Right atrium auricular region (tissue), 2 donors: ENCODE data around the gene NKX6-1. TPM values are rescaled to one million over a fixed set of nuclear protein-coding genes. Genes with fewer than 3 reads are reported as not detected.

ENCODE experiments used
- DNase-seq: peaks from one replicate; pipeline ENCODE4 v3.0.0-alpha.2; 2019; ENCODE audit warnings: low spot score
- H3K27ac ChIP-seq, 2 donors: fragments of 200-600 bp; sonication (generic); 1 replicate in 1 of 2; 2 replicates in 1 of 2; pipeline ENCODE4 v1.5.1; 2016 to 2019
- H3K27me3 ChIP-seq, 2 donors: fragments of 200-600 bp; sonication (generic); one replicate each; pipeline versions ENCODE4 v1.5.1 to v1.6.0; 2017 to 2019
- H3K36me3 ChIP-seq: fragments of 200-600 bp; sonication (generic); one replicate; pipeline ENCODE4 v1.5.1; 2016
- H3K4me1 ChIP-seq, 2 donors: fragments of 200-600 bp; sonication (generic); one replicate each; pipeline versions ENCODE4 v1.5.1 to v1.6.0; 2017 to 2019
- H3K4me3 ChIP-seq, 2 donors: fragments of 200-600 bp; sonication (generic); 1 replicate in 1 of 2; 2 replicates in 1 of 2; pipeline ENCODE4 v1.5.1; 2017 to 2019; ENCODE audit warnings: mild to moderate bottlenecking in 1 of 2, moderate library complexity in 1 of 2
- H3K9me3 ChIP-seq, 2 donors: fragments of 200-600 bp; sonication (generic); one replicate each; pipeline ENCODE4 v1.5.1; 2019
- CTCF ChIP-seq, 2 donors: fragments of 200-600 bp; sonication (generic); IDR thresholded peaks; one replicate each; pipeline ENCODE4 v1.5.1; 2019; ENCODE audit warnings: antibody characterized with exemption in 2 of 2
- total RNA-seq, 2 donors: library from RNA; depleted of rRNA; stranded (reverse); fragments of >200 nt; gene quantifications; one replicate each; pipeline ENCODE4 v1.1.0, GENCODE V29; 2016

The NKX6-1 gene
- total RNA-seq, 2 donors from 2014 or later, result not detected

- H3K4me1 ChIP-seq, result no peaks in the 10 kb centered on the region
- H3K27ac ChIP-seq, result no peak overlapping the region
- H3K9me3 ChIP-seq, result no peaks in the 10 kb centered on the region
- TF ChIP-seq CTCF (IDR thresholded peaks at IDR 0.05), result no peak
- DNase-seq, result no peak
- no peaks in the 10 kb centered on the region for H3K36me3 ChIP-seq
- no peak overlapping the region for H3K4me3 ChIP-seq
- H3K27me3 ChIP-seq, result peaks cover 15 to 17% of the 10 kb centered on the region in 2 donors
Observed at GRCh38 chr4:84507941-84508340, 8.8 kb upstream of the NKX6-1 start.

- no peak for TF ChIP-seq CTCF (IDR thresholded peaks at IDR 0.05)
- peaks cover 46 to 47% of the 10 kb centered on the region in 2 donors for H3K27me3 ChIP-seq
- H3K27ac ChIP-seq, result no peak overlapping the region
- no peak overlapping the region for H3K4me3 ChIP-seq
- H3K9me3 ChIP-seq, result no peaks in the 10 kb centered on the region
- peaks cover 0 to 3% of the 10 kb centered on the region in 2 donors for H3K4me1 ChIP-seq
- DNase-seq, result no peak
- H3K36me3 ChIP-seq, result no peaks in the 10 kb centered on the region
Observed at GRCh38 chr4:84504821-84505220, 5.7 kb upstream of the NKX6-1 start.

GRCh38 chr4:84503495-84504437 lies 4.7 kb upstream of the NKX6-1 start:
- Histone ChIP-seq H3K36me3 (no peaks in the 10 kb centered on the region), H3K4me3 (no peak overlapping the region), H3K27me3 (peaks cover 50 to 57% of the 10 kb centered on the region in 2 donors), H3K4me1 (peaks cover 0 to 13% of the 10 kb centered on the region in 2 donors), H3K27ac (no peak overlapping the region), H3K9me3 (no peaks in the 10 kb centered on the region)
- DNase-seq, result no peak
- peak; percentile 45 to 69 for TF ChIP-seq CTCF (IDR thresholded peaks at IDR 0.05)

GRCh38 chr4:84502955-84503373 lies 3.9 kb upstream of the NKX6-1 start:
- no peak for TF ChIP-seq CTCF (IDR thresholded peaks at IDR 0.05)
- Histone ChIP-seq H3K27ac (no peak overlapping the region), H3K9me3 (no peaks in the 10 kb centered on the region)

DNA sequence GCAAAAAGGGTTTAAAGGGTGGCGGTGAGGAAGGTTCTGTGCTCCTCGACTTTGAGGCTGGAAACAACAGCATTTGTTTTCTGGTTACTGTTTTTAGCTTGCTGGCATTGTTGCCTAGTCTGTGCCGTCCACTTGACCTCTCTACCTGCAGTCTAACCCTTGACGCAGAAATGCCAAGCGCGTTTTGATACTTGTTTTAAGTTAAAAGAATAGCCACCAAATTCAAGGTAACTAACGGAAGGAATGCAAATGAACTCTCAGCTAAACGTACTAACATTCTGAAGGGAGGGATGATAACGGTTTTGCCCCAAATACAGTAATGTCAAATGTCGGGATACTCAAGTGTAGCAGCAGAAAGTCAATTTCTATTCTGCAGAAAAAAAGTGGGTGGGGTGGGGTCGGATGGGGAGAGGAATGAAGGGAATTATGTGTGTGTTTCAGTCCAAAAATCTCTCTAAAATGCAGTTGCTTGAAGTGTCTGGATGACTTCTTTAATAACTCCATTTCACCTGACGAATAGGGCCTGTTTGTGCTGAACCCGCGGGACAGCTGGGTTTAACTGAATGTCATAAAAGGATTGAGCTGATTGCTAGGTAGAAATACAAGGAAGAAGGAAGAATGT lies 3.4 kb upstream of the NKX6-1 start:
- peaks cover 53 to 70% of the 10 kb centered on the region in 2 donors for H3K27me3 ChIP-seq
- H3K36me3 ChIP-seq, result no peaks in the 10 kb centered on the region
- no peak for DNase-seq
- H3K4me3 ChIP-seq, result no peak overlapping the region
- no peaks in the 10 kb centered on the region for H3K9me3 ChIP-seq
- no peak overlapping the region for H3K27ac ChIP-seq
- H3K4me1 ChIP-seq, result peaks cover 0 to 27% of the 10 kb centered on the region in 2 donors
- TF ChIP-seq CTCF (IDR thresholded peaks at IDR 0.05), result no peak

More at GRCh38 chr4:84502955-84503373, 3.9 kb upstream of the NKX6-1 start:
- Histone ChIP-seq H3K27me3 (peaks cover 52 to 65% of the 10 kb centered on the region in 2 donors), H3K4me1 (peaks cover 0 to 21% of the 10 kb centered on the region in 2 donors), H3K4me3 (no peak overlapping the region), H3K36me3 (no peaks in the 10 kb centered on the region)
- DNase-seq, result no peak
